Hepatocyte (in vitro differentiated cells): ENCODE data around the gene HDGFL2. TPM values are rescaled to one million over a fixed set of nuclear protein-coding genes. Genes with fewer than 3 reads are reported as not detected.

ENCODE experiments used
- DNase-seq: peaks from one replicate; pipeline ENCODE4 v3.0.0-alpha.2; 2016; ENCODE audit warnings: low spot score
- H2AFZ ChIP-seq: fragments of 200-600 bp; sonication (generic); 2 replicates; pipeline ENCODE4 v1.6.0; 2016; ENCODE audit warnings: antibody characterized with exemption, mild to moderate bottlenecking
- H3K27ac ChIP-seq: fragments of 200-600 bp; sonication (generic); 2 replicates; pipeline ENCODE4 v1.5.1; 2016; ENCODE audit warnings: mild to moderate bottlenecking
- H3K27me3 ChIP-seq: fragments of 200-600 bp; sonication (generic); 2 replicates; pipeline ENCODE4 v1.6.1; 2016
- H3K36me3 ChIP-seq: fragments of 200-600 bp; sonication (generic); replicated peaks from 2 replicates; pipeline ENCODE4 v1.5.1; 2016; ENCODE audit warnings: low read depth; ENCODE audit not compliant: insufficient read depth
- H3K4me1 ChIP-seq: fragments of 200-600 bp; sonication (generic); 2 replicates; pipeline ENCODE4 v1.5.1; 2016; ENCODE audit warnings: mild to moderate bottlenecking, moderate library complexity; ENCODE audit not compliant: insufficient read depth
- H3K4me2 ChIP-seq: fragments of 200-600 bp; sonication (generic); 2 replicates; pipeline ENCODE4 v1.6.0; 2016
- H3K4me3 ChIP-seq: fragments of 200-600 bp; sonication (generic); 2 replicates; pipeline ENCODE4 v1.5.1; 2016; ENCODE audit warnings: mild to moderate bottlenecking
- H3K79me2 ChIP-seq: fragments of 200-600 bp; sonication (generic); 2 replicates; pipeline ENCODE4 v1.6.0; 2017; ENCODE audit warnings: mild to moderate bottlenecking
- H3K9me2 ChIP-seq: fragments of 200-600 bp; sonication (generic); replicated peaks from 2 replicates; pipeline ENCODE4 v1.6.0; 2017; ENCODE audit warnings: mild to moderate bottlenecking; ENCODE audit not compliant: insufficient read depth
- H3K9me3 ChIP-seq: fragments of 200-600 bp; sonication (generic); 2 replicates; pipeline ENCODE4 v1.5.1; 2016; ENCODE audit warnings: low read depth, mild to moderate bottlenecking
- H4K20me1 ChIP-seq: fragments of 200-600 bp; sonication (generic); 2 replicates; pipeline ENCODE4 v1.6.0; 2016; ENCODE audit warnings: mild to moderate bottlenecking; ENCODE audit not compliant: insufficient read depth, poor library complexity, severe bottlenecking
- CTCF ChIP-seq: fragments of 200-600 bp; sonication (generic); IDR thresholded peaks from 2 replicates; pipeline ENCODE4 v1.5.1; 2016; ENCODE audit warnings: antibody characterized with exemption, mild to moderate bottlenecking; ENCODE audit not compliant: poor library complexity
- EZH2 ChIP-seq: fragments of 200-600 bp; sonication (generic); IDR thresholded peaks from 2 replicates; pipeline ENCODE4 v1.6.1; 2016; ENCODE audit warnings: antibody characterized with exemption, mild to moderate bottlenecking, borderline replicate concordance
- EZH2phosphoT487 ChIP-seq: fragments of 200-600 bp; sonication (generic); IDR thresholded peaks from one replicate; pipeline ENCODE4 v1.6.1; 2018; ENCODE audit warnings: antibody characterized with exemption, mild to moderate bottlenecking, low read depth, moderate library complexity; ENCODE audit not compliant: unreplicated experiment, severe bottlenecking
- WGBS: methylation state at CpG from one replicate; pipeline ENCODE4 v1.1.6; 2016; ENCODE audit warnings: low lambda C conversion rate; ENCODE audit errors: missing lambda C conversion rate; 5-methylcytosine and 5-hydroxymethylcytosine counted together
- polyA plus RNA-seq: library from polyadenylated mRNA; unstranded; fragments of >200 nt; fragmentation: Nextera tagmentation; extraction: Ambion mirVana; gene quantifications from 2 replicates; pipeline ENCODE4 v1.2.1, GENCODE V29; 2016
- total RNA-seq: library from RNA; depleted of rRNA; stranded (reverse); fragments of >200 nt; gene quantifications from 2 replicates; pipeline ENCODE4 v1.2.3, GENCODE V29; 2014

HDGFL2 gene
- total and polyA plus RNA-seq, 2 experiments from 2014 or later, result 50.3 to 73.2 TPM

- no peaks in the 10 kb centered on the region for H3K36me3 ChIP-seq
- H3K4me3 ChIP-seq, result no peak overlapping the region
These were observed 15.5 kb downstream of the HDGFL2 start for GRCh38 chr19:4487572-4487971.

GRCh38 chr19:4488496-4488895, 16.4 kb downstream of the HDGFL2 start:
- Histone ChIP-seq H3K4me2 (no peak overlapping the region), H3K4me1 (no peaks in the 10 kb centered on the region), H3K4me3 (no peak overlapping the region), H3K79me2 (no peaks in the 10 kb centered on the region), H3K9me2 (no peaks in the 10 kb centered on the region), H3K9me3 (no peaks in the 10 kb centered on the region), H3K36me3 (no peaks in the 10 kb centered on the region), H3K27me3 (no peaks in the 10 kb centered on the region), H4K20me1 (no peaks in the 10 kb centered on the region), H2AFZ (no peak overlapping the region), H3K27ac (no peak overlapping the region)
- TF ChIP-seq CTCF (no peak), EZH2phosphoT487 (no peak), EZH2 (no peak)
- WGBS, result 98% methylated on average over 29 of the region's 29 CpGs
- no peak for DNase-seq

More at GRCh38 chr19:4487572-4487971, 15.5 kb downstream of the HDGFL2 start:
- Histone ChIP-seq H3K9me3 (no peaks in the 10 kb centered on the region), H3K4me2 (no peak overlapping the region), H3K4me1 (no peaks in the 10 kb centered on the region), H3K9me2 (no peaks in the 10 kb centered on the region), H4K20me1 (no peaks in the 10 kb centered on the region), H3K27ac (no peak overlapping the region), H3K79me2 (no peaks in the 10 kb centered on the region), H2AFZ (no peak overlapping the region), H3K27me3 (no peaks in the 10 kb centered on the region)
- DNase-seq, result no peak
- TF ChIP-seq EZH2 (no peak), CTCF (no peak), EZH2phosphoT487 (no peak)
- 96% methylated on average over 11 of the region's 11 CpGs for WGBS

GRCh38 chr19:4491446-4491845, 19.3 kb downstream of the HDGFL2 start:
- no peaks in the 10 kb centered on the region for H3K79me2 ChIP-seq
- no peak for DNase-seq
- no peaks in the 10 kb centered on the region for H3K27me3 ChIP-seq
- no peaks in the 10 kb centered on the region for H3K36me3 ChIP-seq
- H3K9me2 ChIP-seq, result no peaks in the 10 kb centered on the region
- no peaks in the 10 kb centered on the region for H4K20me1 ChIP-seq
- no peak overlapping the region for H2AFZ ChIP-seq
- H3K27ac ChIP-seq, result no peak overlapping the region
- no peaks in the 10 kb centered on the region for H3K4me1 ChIP-seq
- no peak overlapping the region for H3K4me2 ChIP-seq
- WGBS, result 96% methylated on average over 21 of the region's 21 CpGs
- H3K4me3 ChIP-seq, result no peak overlapping the region
- H3K9me3 ChIP-seq, result no peaks in the 10 kb centered on the region
- no peak for TF ChIP-seq EZH2
- no peak for TF ChIP-seq EZH2phosphoT487
- TF ChIP-seq CTCF, result no peak
